ENCODE data around the gene APC. TPM values are rescaled to one million over a fixed set of nuclear protein-coding genes. Genes with fewer than 3 reads are reported as not detected.

APC gene
- total RNA-seq, 1 experiment from 2014 or later = 40.0 TPM

DNA sequence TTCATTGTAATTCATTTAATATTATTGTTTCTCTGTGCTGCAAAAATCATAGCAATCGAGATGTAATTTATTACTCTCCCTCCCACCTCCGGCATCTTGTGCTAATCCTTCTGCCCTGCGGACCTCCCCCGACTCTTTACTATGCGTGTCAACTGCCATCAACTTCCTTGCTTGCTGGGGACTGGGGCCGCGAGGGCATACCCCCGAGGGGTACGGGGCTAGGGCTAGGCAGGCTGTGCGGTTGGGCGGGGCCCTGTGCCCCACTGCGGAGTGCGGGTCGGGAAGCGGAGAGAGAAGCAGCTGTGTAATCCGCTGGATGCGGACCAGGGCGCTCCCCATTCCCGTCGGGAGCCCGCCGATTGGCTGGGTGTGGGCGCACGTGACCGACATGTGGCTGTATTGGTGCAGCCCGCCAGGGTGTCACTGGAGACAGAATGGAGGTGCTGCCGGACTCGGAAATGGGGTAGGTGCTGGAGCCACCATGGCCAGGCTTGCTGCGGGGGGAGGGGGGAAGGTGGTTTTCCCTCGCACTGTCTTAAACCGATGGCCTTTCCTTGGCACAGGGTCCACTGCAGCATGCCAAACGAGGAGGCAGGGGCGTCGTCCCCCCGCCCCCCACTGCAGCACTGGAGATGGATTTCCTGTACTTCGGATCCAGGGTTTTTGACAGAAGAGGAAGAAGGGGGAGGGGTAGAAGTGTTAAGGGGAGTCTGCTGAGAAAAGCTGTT lies at the start of gene APC (continued):
- TF ChIP-seq EMX1 (CRISPR knock-in tag; IDR thresholded peaks at IDR 0.05) (no peak), ZNF138 (CRISPR knock-in tag; conservative IDR thresholded peaks at IDR 0.05) (no peak), FOXP1 (CRISPR knock-in tag; IDR thresholded peaks at IDR 0.05; ENCODE audit: borderline replicate concordance) (peak; percentile 85; the same call in 1 of the 2 replicates), TEAD1 (CRISPR knock-in tag; IDR thresholded peaks at IDR 0.05) (peak; percentile 43; the same call in 1 of the 2 replicates), HMGA2 (CRISPR knock-in tag; IDR thresholded peaks at IDR 0.05) (no peak), TEAD4 (CRISPR knock-in tag; IDR thresholded peaks at IDR 0.05) (no peak), JUN (CRISPR knock-in tag; IDR thresholded peaks at IDR 0.05) (no peak), MXD4 (CRISPR knock-in tag; IDR thresholded peaks at IDR 0.05; ENCODE audit: borderline replicate concordance) (no peak), JAZF1 (CRISPR knock-in tag; IDR thresholded peaks at IDR 0.05) (no peak), ZNF121 (CRISPR knock-in tag; IDR thresholded peaks at IDR 0.05) (no peak), KAT7 (CRISPR knock-in tag; IDR thresholded peaks at IDR 0.05; ENCODE audit: borderline replicate concordance) (0 out of 2 replicates have a peak, but pooled peaks have one; percentile 67), SMAD3 (CRISPR knock-in tag; IDR thresholded peaks at IDR 0.05; ENCODE audit: borderline replicate concordance) (0 out of 2 replicates have a peak, but pooled peaks have one; percentile 82), CBFB (CRISPR knock-in tag; IDR thresholded peaks at IDR 0.05; ENCODE audit: low read depth) (no peak), ZBTB21 (CRISPR knock-in tag; IDR thresholded peaks at IDR 0.05; ENCODE audit: borderline replicate concordance) (no peak; the same call in 1 of the 2 replicates), ETV6 (CRISPR knock-in tag; IDR thresholded peaks at IDR 0.05) (peak; percentile 91; the same call in 1 of the 2 replicates)
- TF ChIP-seq, protein P1, sequence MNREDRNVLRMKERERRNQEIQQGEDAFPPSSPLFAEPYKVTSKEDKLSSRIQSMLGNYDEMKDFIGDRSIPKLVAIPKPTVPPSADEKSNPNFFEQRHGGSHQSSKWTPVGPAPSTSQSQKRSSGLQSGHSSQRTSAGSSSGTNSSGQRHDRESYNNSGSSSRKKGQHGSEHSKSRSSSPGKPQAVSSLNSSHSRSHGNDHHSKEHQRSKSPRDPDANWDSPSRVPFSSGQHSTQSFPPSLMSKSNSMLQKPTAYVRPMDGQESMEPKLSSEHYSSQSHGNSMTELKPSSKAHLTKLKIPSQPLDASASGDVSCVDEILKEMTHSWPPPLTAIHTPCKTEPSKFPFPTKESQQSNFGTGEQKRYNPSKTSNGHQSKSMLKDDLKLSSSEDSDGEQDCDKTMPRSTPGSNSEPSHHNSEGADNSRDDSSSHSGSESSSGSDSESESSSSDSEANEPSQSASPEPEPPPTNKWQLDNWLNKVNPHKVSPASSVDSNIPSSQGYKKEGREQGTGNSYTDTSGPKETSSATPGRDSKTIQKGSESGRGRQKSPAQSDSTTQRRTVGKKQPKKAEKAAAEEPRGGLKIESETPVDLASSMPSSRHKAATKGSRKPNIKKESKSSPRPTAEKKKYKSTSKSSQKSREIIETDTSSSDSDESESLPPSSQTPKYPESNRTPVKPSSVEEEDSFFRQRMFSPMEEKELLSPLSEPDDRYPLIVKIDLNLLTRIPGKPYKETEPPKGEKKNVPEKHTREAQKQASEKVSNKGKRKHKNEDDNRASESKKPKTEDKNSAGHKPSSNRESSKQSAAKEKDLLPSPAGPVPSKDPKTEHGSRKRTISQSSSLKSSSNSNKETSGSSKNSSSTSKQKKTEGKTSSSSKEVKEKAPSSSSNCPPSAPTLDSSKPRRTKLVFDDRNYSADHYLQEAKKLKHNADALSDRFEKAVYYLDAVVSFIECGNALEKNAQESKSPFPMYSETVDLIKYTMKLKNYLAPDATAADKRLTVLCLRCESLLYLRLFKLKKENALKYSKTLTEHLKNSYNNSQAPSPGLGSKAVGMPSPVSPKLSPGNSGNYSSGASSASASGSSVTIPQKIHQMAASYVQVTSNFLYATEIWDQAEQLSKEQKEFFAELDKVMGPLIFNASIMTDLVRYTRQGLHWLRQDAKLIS (CRISPR knock-in tag; IDR thresholded peaks at IDR 0.05; ENCODE audit: borderline replicate concordance) = no peak
- TF ChIP-seq, protein P2, sequence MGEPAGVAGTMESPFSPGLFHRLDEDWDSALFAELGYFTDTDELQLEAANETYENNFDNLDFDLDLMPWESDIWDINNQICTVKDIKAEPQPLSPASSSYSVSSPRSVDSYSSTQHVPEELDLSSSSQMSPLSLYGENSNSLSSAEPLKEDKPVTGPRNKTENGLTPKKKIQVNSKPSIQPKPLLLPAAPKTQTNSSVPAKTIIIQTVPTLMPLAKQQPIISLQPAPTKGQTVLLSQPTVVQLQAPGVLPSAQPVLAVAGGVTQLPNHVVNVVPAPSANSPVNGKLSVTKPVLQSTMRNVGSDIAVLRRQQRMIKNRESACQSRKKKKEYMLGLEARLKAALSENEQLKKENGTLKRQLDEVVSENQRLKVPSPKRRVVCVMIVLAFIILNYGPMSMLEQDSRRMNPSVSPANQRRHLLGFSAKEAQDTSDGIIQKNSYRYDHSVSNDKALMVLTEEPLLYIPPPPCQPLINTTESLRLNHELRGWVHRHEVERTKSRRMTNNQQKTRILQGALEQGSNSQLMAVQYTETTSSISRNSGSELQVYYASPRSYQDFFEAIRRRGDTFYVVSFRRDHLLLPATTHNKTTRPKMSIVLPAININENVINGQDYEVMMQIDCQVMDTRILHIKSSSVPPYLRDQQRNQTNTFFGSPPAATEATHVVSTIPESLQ (CRISPR knock-in tag; IDR thresholded peaks at IDR 0.05) = no peak
- TF ChIP-seq, protein P3, sequence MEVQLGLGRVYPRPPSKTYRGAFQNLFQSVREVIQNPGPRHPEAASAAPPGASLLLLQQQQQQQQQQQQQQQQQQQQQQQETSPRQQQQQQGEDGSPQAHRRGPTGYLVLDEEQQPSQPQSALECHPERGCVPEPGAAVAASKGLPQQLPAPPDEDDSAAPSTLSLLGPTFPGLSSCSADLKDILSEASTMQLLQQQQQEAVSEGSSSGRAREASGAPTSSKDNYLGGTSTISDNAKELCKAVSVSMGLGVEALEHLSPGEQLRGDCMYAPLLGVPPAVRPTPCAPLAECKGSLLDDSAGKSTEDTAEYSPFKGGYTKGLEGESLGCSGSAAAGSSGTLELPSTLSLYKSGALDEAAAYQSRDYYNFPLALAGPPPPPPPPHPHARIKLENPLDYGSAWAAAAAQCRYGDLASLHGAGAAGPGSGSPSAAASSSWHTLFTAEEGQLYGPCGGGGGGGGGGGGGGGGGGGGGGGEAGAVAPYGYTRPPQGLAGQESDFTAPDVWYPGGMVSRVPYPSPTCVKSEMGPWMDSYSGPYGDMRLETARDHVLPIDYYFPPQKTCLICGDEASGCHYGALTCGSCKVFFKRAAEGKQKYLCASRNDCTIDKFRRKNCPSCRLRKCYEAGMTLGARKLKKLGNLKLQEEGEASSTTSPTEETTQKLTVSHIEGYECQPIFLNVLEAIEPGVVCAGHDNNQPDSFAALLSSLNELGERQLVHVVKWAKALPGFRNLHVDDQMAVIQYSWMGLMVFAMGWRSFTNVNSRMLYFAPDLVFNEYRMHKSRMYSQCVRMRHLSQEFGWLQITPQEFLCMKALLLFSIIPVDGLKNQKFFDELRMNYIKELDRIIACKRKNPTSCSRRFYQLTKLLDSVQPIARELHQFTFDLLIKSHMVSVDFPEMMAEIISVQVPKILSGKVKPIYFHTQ (CRISPR knock-in tag; IDR thresholded peaks at IDR 0.05) = no peak
- TF ChIP-seq, protein P4, sequence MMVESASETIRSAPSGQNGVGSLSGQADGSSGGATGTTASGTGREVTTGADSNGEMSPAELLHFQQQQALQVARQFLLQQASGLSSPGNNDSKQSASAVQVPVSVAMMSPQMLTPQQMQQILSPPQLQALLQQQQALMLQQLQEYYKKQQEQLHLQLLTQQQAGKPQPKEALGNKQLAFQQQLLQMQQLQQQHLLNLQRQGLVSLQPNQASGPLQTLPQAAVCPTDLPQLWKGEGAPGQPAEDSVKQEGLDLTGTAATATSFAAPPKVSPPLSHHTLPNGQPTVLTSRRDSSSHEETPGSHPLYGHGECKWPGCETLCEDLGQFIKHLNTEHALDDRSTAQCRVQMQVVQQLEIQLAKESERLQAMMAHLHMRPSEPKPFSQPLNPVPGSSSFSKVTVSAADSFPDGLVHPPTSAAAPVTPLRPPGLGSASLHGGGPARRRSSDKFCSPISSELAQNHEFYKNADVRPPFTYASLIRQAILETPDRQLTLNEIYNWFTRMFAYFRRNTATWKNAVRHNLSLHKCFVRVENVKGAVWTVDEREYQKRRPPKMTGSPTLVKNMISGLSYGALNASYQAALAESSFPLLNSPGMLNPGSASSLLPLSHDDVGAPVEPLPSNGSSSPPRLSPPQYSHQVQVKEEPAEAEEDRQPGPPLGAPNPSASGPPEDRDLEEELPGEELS (CRISPR knock-in tag; IDR thresholded peaks at IDR 0.05) = 0 out of 2 replicates have a peak, but pooled peaks have one; percentile 49
- TF ChIP-seq, protein P5, sequence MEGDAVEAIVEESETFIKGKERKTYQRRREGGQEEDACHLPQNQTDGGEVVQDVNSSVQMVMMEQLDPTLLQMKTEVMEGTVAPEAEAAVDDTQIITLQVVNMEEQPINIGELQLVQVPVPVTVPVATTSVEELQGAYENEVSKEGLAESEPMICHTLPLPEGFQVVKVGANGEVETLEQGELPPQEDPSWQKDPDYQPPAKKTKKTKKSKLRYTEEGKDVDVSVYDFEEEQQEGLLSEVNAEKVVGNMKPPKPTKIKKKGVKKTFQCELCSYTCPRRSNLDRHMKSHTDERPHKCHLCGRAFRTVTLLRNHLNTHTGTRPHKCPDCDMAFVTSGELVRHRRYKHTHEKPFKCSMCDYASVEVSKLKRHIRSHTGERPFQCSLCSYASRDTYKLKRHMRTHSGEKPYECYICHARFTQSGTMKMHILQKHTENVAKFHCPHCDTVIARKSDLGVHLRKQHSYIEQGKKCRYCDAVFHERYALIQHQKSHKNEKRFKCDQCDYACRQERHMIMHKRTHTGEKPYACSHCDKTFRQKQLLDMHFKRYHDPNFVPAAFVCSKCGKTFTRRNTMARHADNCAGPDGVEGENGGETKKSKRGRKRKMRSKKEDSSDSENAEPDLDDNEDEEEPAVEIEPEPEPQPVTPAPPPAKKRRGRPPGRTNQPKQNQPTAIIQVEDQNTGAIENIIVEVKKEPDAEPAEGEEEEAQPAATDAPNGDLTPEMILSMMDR (IDR thresholded peaks at IDR 0.05) = no peak
- TF ChIP-seq, protein P6, sequence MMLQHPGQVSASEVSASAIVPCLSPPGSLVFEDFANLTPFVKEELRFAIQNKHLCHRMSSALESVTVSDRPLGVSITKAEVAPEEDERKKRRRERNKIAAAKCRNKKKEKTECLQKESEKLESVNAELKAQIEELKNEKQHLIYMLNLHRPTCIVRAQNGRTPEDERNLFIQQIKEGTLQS (CRISPR knock-in tag; conservative IDR thresholded peaks at IDR 0.05) = no peak
- TF ChIP-seq, protein P7, sequence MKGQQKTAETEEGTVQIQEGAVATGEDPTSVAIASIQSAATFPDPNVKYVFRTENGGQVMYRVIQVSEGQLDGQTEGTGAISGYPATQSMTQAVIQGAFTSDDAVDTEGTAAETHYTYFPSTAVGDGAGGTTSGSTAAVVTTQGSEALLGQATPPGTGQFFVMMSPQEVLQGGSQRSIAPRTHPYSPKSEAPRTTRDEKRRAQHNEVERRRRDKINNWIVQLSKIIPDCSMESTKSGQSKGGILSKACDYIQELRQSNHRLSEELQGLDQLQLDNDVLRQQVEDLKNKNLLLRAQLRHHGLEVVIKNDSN (CRISPR knock-in tag; IDR thresholded peaks at IDR 0.05) = peak; percentile 99

Measured in WTC11 (cell line).